SW 1271 (cell line): ENCODE measurements around the gene RARS2.
"Not testable (repeated sequence)": the region's sequence is repeated elsewhere in the genome, so short reads cannot be mapped to it uniquely, and the experiment has no call there.

Experiments
- DNase-seq, 2 experiments: peaks; one replicate each; lab custom pipeline; 2025; lab: John Stamatoyannopoulos, UW

Gene RARS2

GRCh38 chr6:87498048-87498447 lies 91.7 kb downstream of the RARS2 start:
- no peak for DNase-seq

GRCh38 chr6:87494761-87495422 lies 94.9 kb downstream of the RARS2 start:
- no peak for DNase-seq

- DNase-seq: not testable (repeated sequence)
These were observed 100.5 kb downstream of the RARS2 start for GRCh38 chr6:87489326-87489725.

GRCh38 chr6:87487555-87487954 lies 102.2 kb downstream of the RARS2 start:
- no peak for DNase-seq

- DNase-seq: no peak
These were observed 105.3 kb downstream of the RARS2 start for GRCh38 chr6:87484491-87484890.

- DNase-seq: no peak
These were observed 105.9 kb downstream of the RARS2 start for GRCh38 chr6:87483929-87484328.

- no peak for DNase-seq
These were observed 107.4 kb downstream of the RARS2 start for GRCh38 chr6:87482366-87482765.

GRCh38 chr6:87481931-87482330 lies 107.9 kb downstream of the RARS2 start:
- DNase-seq: no peak

GRCh38 chr6:87473419-87473903 lies 116.3 kb downstream of the RARS2 start:
- peak in 1 of 2 experiments; percentile 67 for DNase-seq

GRCh38 chr6:87472525-87473418 lies 117.0 kb downstream of the RARS2 start, which contains the start of gene SLC35A1:
TSS of gene SLC35A1 (plus strand) at chr6:87472974. CDS start at chr6:87473004, 30 bp downstream.
- peak; percentile 42 to 83 for DNase-seq

GRCh38 chr6:87465051-87465450 lies 124.7 kb downstream of the RARS2 start:
- no peak for DNase-seq
